ENCODE results near the gene TSTD1.
A peak's percentile ranks its signal among the peaks of the same experiment; 100 is the strongest.
"Not testable (repeated sequence)": the region's sequence is repeated elsewhere in the genome, so short reads cannot be mapped to it uniquely, and the experiment has no call there.

TSTD1 gene

DNA sequence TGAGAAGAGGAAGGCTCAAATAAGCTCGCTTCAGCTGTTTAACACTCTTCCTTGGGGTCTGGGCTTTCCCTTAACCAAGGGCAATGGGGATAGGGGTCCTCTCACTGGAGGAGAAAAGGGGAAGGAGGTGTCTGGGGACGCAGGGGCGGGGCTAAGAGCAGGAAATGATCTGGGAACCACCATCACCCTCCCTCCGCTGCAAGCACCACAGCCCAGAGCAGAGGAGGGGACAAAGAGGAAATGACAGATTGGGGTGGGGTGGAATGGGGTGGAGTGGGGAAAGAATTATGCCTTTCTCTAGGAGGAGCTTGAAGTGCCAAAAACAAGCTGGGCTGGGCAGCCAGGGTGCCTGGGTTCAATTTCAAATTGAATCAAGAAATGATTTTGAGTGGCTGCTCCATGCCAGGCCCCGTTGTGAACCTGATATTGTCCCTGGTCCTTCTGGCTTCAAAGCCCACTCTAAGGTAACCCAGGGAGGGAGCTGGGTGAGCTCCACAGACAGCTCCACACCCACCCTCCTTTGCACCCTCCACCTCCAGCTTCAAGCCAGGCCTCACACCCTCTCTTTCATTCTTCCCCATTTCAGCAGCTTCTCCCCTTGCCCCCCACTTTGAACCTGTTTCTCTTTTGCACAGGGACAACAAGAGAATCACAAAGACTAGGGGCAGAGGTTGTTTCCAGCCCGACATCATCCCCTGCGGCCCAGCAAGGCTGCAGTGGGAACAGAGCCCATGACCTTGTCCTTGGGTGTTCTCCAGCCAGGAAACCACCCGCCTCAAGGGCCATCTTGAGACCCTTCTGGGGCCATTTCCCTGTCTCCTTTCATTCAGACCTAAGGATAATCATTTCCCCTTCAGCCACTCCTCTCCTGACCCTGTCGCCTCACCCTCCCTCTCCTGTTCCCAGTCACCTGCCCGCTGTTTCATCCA, 29.8 kb upstream of the TSTD1 start:
- DNase-seq (ENCODE audit: low read depth), result peak; percentile 62

GRCh38 chr1:161066694-161067093, 27.9 kb upstream of the TSTD1 start:
- no peak for DNase-seq (ENCODE audit: low read depth)

DNA sequence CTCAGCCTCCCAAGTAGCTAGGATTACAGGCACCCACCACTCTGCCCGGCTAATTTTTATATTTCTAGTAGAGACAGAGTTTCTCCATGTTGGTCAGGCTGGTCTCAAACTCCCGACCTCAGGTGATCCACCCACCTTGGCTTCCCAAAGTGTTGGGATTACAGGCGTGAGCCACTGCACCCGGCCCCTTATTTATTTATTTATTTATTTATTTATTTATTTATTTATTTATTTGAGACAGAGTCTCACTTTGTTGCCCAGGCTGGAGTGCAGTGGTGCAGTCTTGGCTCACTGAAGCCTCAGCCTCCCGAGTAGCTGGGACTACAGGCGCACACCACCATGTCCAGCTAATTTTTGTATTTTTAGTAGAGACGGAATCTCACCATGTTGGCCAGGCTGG, 26.9 kb upstream of the TSTD1 start:
- DNase-seq (ENCODE audit: low read depth), result not testable (repeated sequence)

GRCh38 chr1:161063936-161064335, 25.2 kb upstream of the TSTD1 start:
- not testable (repeated sequence) for DNase-seq (ENCODE audit: low read depth)

DNA sequence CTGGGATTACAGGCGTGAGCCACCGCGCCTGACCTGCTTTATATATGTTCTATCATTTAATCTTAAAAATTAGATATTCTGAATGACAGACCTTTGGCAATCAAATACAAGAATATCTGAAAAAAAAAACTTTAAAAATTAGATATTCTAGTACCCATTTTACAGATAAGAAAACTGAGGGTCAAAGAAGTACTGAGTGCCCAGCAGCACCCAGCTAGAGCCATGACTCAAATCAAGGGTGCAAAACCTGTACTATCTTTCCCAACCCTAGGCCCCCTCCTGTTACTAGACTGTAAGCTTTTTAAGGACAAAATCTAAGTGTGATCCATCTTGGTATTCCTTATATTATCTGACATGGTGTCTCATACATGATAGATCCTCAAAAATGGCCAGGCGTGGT, 22.7 kb upstream of the TSTD1 start:
- no peak for DNase-seq (ENCODE audit: low read depth)

DNA sequence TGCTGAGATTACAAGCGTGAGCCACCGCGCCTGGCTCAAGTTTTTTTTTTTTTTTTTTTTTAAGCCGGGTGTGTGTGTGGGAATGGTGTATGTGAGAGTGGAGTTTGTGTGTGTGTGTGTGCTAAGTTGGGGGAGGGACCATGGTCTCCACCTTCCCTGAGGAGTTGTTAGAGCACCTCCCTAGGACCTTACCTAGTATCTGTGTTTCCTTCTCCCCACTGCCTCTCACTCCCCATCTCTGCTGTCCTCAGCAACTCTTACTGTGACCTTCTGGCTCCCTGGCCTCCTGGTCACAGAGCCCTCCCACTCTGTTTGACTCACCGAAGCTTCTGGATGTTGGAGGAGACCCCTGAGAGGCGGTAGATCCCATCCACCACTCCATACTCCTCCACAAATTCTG, 20.5 kb upstream of the TSTD1 start:
- DNase-seq (ENCODE audit: low read depth), result no peak

DNA sequence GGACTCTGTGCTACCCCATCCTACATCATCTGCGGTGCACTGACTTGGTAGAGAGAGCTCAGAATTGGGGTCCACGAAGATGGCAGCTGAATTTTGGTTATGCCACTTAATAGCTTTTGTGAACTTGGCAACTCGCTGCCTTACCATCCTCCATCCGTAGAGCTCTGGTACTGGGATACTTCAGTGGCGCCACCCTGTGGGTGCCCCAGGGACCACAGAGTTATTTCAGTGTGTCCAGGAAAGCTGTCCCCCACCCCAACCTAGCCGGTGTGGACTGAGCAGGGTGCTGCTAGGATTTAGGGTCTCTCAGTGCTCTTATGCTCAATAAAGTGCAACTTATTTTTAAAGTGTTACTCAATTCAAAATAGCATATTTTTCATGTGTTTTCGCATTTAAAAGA, 16.0 kb upstream of the TSTD1 start:
- DNase-seq (ENCODE audit: low read depth), result no peak

DNA sequence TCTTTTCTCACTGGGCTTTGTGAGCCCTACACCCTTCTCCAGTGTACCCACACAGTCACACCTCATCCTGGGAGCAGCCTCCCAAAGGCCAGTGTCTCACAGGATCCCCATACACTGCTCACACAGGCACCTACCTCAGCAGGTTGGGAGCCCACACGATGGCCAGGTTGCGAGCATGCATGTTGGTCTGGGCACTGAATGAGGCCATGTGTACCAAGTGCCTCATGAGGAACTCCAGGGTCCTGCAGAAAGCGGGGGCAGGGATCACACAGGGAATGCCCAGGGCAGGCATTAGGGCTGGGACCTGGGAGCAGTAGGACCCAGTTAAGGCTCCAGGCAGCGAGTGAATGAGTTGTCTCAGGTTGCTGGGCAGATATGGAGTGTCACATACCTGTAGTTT, 15.5 kb upstream of the TSTD1 start:
- DNase-seq (ENCODE audit: low read depth), result no peak

DNA sequence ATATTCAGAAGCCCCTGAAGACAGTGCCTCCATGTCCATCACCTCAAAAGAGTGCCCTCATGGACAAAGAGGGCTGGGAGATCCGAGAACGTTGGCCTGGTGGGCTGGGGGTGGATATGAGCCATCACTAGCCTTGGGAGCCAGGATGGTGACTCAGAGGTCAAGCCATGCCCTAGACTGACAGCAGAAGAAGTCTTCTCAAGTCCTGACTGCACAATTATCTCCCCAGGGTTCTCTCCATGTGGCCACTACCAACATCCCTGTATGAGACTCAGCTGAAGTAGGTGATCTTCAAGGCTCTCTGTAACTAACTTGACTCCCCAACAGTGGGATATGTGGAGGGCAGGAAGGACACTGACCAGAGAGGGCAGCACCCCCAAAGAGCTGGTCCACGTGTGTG, 14.1 kb upstream of the TSTD1 start:
- no peak for DNase-seq (ENCODE audit: low read depth)

GRCh38 chr1:161051219-161051618, 12.5 kb upstream of the TSTD1 start:
- no peak for DNase-seq (ENCODE audit: low read depth)

- no peak for DNase-seq (ENCODE audit: low read depth)
Observed at GRCh38 chr1:161048949-161049722, 10.4 kb upstream of the TSTD1 start.

DNA sequence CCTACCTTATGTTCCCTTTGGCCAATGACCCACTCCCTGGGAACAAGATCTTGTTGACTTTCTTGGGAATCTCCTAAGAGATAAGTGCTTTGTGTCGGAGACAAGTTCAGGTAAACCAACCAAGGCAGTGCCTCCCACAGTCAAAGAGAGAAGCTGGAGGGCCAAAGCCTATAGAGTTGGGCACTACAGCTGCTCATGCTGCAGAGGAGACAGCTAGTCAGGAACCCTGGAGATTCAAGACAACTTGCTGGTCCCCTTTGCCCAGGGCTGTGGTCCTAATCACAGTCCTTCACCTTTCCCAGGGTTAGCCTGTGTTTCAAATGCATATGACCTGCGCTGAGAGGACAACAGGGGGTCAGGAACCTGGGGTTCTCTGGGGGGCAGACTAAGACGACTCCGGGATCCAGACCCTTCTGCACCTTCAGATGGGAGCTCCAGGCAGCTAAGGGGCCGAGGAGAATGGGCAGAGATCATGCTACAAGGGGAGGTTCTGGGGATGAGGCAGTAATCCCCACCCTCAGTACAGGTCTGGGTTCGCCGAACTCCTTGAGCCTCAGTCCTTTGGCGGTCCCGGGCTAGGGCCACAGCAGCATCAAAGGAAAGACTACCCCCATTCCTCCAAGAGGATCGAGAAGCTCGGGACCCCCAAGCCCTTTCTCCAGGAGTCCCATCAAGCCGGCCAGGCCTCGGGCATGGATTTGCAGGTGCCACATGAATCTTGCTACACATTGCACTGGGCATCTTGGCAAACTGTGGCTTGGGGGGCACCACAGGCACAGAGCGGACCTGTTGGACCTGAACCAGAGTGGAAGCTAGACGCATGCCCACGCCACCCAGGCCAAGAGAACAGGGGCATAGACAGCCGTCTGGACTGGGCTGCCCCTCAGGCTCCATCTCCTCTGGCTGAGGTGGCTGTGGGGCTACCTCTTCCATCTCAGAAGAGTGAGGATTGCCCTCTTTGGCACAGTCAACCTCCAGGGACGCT, 9.0 kb upstream of the TSTD1 start:
- DNase-seq (ENCODE audit: low read depth), result no peak

GRCh38 chr1:161046605-161047228, 8.0 kb upstream of the TSTD1 start:
- DNase-seq (ENCODE audit: low read depth), result no peak

DNA sequence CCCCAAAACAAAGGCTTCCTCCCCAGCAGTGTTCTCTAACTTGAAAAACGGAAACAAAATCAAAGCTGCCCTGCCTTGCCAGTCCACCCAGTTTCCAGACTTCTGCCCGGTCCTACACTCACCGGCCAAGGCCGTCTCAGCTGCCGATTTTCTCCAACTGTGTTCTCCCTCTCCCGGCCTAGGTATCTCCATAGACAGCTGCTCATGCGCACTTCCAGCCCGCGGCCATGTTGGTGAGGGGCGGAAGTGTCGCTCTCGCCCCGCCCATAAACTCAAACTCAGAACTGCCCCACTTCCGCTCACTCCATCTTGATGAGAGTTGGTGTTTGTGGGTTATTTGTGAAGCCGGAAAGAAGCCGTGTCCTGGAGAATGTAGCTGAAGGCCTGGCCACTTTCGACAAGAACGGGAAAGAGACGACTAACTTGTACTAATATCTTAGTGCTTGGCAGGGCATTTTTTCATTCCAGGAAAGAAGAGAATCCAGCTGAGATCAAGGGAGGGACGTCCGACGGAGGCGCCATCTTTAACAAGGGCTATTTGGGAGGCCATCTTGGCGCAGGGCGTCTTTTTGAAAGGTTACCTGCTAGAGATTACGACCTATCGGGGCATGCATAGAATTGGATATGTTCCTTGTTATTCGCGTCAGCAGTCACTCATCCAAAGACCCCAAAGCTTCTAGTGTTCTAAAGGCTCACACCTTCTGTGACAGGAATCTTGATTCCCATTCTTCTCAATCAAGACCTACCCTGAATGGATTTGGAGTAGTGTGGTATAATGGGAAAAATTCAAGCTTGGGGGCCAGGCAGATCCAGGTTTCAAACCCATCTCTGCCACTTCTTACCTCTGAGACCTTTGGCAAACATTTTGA, 7.2 kb upstream of the TSTD1 start, which contains the start of gene USF1:
Gene USF1 (minus strand): TSS at position 242 of the 869 bp plus-strand sequence. CDS start 2,702 bp downstream, outside the sequence.
- peak; percentile 75 for DNase-seq (ENCODE audit: low read depth)

- DNase-seq (ENCODE audit: low read depth), result no peak
Observed at GRCh38 chr1:161044908-161045735, 6.4 kb upstream of the TSTD1 start.

DNA sequence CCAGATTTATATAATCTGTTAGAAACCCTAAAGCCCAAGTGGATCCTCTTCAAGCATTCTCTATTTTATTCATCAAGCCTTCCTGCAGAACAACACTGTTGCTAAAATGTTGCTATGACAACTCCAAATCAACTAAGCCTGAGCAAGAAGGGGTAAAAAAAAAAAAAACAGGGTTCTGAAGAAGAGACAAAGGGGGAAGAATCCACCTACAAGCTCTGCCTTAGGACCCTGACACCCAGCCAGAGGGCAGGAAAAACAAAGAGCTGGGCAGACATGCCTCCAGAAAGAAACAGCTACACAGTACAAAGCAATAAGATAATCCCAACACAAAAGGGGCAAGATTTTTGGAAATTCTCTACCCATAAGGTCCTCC, 5.8 kb upstream of the TSTD1 start:
- no peak for DNase-seq (ENCODE audit: low read depth)

DNA sequence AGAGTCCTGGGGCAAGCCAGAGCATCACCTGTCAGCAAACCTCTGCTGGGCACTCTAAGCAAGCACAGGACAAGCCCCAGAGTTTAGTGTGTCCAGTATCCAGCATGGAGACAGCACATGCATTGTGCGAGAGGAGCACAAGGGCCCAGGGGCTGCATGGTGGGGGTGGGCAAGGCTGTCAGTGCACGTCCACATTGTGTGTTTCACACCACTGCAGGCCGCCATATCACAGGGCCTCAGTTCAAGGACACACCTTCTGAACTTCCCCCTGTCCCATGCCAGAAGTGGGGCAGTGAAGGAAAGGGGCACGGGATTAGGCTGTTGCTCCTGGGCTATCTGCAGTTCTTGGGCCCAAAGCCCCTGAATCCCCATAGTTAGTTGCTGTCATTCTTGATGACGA, 782 bp upstream of the TSTD1 start:
- no peak for DNase-seq (ENCODE audit: low read depth)

DNA sequence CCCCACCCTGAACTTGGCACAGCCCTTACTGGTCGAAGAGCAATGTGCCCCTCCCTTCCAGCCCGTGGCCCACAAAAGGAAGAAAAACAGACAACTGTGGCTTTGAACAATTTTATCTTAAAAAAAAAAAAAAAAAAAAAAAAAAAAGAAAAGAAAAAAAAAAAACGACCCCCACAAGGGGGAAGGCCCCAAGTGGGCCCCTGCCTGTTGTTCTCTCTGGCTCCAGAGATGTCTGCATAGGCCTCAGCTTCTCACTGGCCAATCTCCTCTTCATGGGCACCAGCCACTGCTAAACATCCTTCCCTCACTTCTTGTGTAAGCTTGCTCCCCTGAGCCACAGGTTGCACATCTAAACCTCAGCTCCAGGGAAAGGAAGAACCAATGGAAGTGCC, 386 bp upstream of the TSTD1 start:
- DNase-seq (ENCODE audit: low read depth), result no peak

DNA sequence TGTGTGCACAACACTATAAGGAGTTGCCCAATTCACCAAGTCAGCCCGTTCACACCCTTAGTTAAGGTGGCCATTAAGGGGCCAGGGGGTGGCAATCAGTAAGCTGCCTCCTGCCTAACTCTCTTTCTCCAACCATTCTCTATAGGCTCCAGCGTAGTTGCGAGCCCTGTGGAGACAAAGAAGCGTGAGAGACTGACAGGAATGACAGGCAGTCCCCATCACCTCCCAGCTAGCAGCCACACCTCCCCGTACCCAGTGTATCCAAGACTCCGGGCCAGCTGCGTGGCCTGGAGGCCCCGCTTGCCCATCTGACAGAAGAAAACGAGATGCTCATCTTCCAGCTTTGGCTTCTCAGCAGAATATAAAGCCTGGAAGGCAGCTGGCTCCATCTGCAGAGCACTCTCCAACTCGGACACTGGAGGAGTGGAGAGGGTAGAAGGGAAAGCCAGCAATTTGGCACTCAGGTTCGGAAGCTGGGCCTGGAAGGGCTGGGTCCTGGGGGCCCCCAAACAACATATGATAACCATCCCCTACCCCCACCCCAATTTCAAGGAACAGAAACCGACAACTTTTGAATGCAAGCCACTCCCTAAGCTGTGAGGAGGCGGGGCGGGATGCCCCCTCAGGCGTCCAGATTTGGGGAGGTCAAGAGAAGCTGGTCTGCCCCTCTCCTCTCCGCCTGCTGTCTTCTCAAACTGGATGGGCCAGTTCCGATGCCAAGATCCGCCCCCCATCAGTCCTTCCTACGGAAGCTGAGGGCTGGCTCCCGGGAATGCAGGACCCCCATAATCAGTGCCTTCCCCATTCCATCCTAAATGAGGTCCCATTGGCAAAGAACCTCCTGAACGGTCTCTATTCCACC, 872 bp downstream of the TSTD1 start:
- no peak for DNase-seq (ENCODE audit: low read depth)
